GM12873 (cell line): ENCODE data around the gene IMMP2L.

Experiments
- CTCF ChIP-seq: IDR thresholded peaks from 2 replicates; pipeline ENCODE4 v1.5.1; 2012; ENCODE audit warnings: low read depth, mild to moderate bottlenecking, moderate library complexity, low read length, control low read depth; ENCODE audit not compliant: insufficient read depth; ENCODE audit errors: missing control alignments

IMMP2L gene

DNA sequence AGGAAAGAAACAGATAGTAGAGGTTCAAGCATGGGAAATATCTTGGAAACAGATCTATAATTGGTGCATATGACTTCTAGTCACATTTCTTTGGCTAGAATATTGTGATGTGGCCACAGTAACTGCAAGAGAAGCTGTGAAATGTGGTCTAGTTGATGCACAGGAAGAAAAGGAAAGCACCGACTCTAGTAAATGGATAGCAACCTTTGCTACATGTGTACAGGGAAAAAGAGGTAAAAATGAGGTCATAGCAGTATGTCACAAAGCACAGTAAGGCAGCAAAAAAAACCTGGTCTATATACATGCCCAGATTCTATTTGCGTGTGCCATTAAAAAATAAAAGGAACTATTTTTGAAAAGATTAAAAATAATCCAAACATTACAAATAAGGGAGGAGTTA, 573.9 kb downstream of the IMMP2L start:
- TF ChIP-seq CTCF: no peak

- no peak for TF ChIP-seq CTCF
Measured at GRCh38 chr7:110987127-110987693, 575.1 kb downstream of the IMMP2L start.

DNA sequence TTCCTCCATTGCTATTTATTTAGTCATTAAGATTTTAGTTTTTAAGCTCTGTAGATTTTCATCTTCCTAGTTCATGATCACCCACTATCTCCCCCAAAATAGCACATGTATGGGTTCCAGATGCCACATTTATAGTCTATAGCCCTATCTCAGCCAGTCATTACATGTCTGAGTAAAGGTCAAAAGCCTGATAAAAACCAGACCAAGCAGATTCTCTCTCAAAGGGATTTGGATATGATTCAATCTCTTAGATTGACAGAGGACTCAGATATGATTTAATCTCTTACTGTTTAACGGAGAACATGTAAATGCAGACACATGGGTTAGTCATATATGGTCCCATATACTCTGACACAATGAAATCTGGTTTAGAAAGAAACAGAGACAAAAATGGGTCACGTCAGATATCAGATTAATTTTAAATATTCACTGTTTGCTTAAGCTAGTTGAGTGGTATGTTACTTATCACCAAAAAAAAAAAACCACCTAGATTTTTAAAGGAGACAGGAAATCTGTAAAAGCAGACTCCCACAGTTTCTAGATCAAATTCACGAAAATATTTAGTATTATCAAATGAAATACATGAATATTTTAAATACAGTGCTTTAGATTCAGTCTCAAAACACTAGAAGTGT, 578.4 kb downstream of the IMMP2L start:
- TF ChIP-seq CTCF: no peak

DNA sequence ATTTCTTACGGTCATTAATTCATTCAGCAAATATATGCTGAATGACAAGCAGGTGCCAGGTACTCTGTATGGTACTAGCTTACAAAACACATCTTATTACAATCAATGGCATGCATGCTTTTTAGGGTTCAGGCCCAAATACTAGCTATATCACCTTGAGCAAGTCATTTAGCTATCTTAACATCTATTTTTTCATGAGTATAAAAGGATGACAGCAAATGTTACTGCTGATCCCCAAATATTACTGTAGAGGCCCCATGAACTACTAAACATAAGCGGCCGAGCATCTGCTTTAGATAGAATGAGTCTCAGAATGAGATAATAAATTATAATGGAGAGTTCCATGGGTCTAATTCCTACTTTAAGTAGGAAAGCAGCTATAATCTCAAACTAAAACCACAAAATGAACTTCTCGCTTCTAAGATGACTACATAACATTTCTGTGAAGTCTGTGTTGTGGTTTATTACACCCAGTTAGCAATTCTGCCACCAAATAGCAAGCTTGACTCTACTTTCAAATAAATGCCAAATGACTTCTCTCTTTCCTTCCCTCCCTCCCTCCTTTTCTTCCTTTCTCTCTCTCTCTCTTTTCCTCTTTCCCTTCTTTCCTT, 585.1 kb downstream of the IMMP2L start:
- no peak for TF ChIP-seq CTCF

GRCh38 chr7:110975486-110975885, 586.8 kb downstream of the IMMP2L start:
- TF ChIP-seq CTCF: no peak

DNA sequence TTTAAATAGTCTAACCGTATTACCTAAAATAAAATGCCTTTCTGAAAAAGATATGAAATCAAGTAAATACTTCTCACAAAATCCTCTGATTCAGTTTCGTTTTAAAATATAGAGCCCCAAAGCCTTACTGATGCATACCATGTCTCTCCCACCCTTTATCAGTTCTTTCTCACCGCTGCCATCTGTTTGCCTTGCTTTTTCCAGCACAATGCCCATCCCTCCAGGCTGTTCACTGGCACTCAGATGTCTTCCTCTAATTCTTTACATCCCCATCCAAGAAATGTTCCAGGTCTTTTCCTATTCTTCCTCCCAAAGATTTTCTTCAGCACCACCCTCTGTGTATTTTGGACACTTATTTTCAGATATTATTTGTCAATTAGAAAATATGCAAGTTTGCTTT, 587.9 kb downstream of the IMMP2L start:
- no peak for TF ChIP-seq CTCF

DNA sequence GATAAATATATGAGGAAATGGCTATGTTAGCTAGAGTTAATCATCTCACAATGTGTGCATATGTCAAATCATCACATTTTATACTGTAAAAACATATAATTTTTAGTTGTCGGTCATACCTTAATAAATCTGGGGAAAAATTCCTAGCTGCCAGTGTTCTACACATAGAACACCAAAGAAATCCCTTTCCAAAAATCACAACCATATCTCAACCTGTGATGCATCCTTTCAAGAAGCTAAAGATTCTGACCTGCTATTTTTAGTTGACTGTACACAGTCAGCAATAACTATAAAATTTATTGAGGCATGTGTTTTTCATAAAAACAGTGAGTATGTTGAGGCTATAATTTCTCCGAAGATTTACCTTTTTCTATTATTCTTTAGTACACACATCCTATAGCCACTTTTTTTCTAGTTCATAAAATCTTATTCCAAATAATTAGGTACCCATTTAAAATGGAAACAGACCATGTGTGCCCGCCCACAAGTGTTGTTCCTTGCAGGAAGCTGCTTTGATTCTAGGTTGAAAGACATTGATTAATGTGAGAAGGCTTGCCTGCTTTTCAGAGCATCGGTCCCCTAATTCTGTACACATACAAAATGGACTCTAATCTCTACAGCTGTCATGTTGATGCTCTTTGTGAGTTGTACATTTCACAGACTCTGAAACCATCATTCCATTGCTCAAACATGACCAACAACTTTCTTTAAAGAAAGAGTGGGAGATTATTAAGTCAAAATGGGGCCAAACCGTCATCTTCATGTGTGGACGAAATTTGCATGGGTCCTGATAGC, 588.9 kb downstream of the IMMP2L start:
- no peak for TF ChIP-seq CTCF
